NCI-H446 treated with DMSO at 0.1 percent for 48 hours (cell line): ENCODE data around the gene TNNC2.

Experiments used
- DNase-seq: peaks from one replicate; lab custom pipeline; 2025; lab: John Stamatoyannopoulos, UW

The TNNC2 gene

GRCh38 chr20:45780159-45780558 lies 47.0 kb downstream of the TNNC2 start:
- no peak for DNase-seq

DNA sequence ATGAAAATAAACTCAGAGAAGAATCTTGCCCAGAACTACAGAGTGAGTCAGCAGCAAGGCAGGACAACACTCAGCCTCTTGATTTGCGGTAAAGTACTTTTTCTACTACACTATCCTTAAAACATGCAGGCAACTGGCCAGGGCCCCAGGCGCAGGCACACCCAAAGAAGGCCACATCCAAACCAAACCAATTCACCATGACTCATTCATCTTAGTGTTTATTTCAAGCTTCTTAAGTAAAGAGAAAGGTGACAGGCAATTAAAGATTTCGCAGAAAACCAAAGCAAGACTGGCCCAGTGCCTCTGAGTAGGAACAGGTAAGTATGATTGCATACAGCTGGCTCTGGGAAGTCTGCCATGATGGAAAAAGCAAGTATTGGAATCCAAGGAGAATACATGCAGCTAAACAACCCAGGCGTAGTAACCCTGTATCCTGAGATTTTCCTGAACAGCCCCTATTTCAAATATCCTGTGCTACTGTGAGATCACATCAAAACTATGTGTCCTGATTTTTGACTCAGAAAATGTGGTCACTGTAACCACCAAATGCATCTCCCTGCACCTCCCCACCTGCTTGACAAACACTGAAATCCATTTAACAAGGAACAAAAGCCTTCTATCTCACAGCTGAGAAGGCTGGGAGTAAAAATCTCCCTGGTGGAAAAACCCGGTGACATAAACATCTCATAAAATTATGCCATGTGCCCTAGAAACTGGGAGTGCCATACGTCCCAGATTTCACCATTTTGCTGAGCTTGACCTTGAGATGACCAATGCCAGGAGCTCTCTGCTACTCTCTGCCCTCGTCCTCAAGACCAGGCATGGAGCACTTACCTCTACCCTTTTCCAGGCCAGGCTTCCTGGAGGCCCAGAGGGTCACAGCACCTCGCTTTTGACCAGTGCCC lies 47.8 kb downstream of the TNNC2 start:
- DNase-seq: no peak

DNA sequence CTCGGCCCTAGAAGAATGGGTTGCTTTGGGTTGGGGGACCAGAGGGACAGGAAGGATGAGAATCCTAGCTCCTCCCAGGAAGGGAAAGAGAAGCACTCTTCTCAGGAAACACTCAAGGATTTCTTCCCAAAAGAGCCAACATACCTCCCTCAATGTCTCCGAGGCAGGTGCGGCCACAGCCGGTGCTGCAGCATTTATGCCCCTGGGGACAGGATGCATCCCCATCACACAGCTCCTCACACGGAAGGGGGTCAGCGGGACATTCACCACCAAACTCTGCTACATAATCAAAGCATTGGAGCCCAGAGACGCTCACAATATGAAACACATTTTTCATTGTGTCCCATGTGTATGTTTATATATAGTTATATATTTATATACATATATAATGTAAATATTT lies 50.2 kb downstream of the TNNC2 start:
- no peak for DNase-seq

DNA sequence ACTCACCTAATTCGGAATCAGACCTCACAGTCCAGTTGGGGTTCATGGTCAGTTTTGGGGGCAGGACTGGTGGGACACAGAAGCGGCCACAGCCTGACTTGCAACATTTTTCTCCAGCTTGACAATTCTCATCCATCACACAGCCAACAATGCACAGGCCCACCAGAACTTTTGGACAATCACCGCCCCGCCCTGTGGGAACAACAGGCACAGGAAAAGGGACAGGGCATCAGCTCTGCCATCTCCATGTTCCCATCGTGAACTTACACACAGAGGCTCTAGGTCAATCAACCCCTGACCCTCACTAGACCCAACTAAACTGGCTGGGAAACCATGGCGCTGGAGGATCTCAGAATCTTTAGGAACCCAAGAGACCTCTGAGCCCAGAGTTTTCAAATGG lies 51.7 kb downstream of the TNNC2 start:
- DNase-seq: no peak

- no peak for DNase-seq
Observed at GRCh38 chr20:45774945-45775344, 52.2 kb downstream of the TNNC2 start.
